Right lobe of liver (tissue), 4 donors: ENCODE results near the gene SEMA4D.

Experiments
- POLR2A ChIP-seq: fragments of 450-650 bp; IDR thresholded peaks from one replicate; pipeline ENCODE4 v1.6.1; 2017; ENCODE audit warnings: antibody characterized with exemption, mild to moderate bottlenecking
- TF ChIP-seq, protein P1 (sequence below), 4 donors: fragments of 200-600 bp in 3 of 4; fragments of 450-650 bp in 1 of 4; IDR thresholded peaks; one replicate each; pipeline versions ENCODE4 v1.5.1 to v1.8.0; 2016 to 2022; ENCODE audit warnings: antibody characterized with exemption in 4 of 4, mild to moderate bottlenecking in 2 of 4
- donor health status: DM: no; HTN: no; CAD: no.
- donor health status: DM: no; HTN: no; CAD: no.
- donor health status: DM: no; HTN: yes; CAD: no.

DNA sequence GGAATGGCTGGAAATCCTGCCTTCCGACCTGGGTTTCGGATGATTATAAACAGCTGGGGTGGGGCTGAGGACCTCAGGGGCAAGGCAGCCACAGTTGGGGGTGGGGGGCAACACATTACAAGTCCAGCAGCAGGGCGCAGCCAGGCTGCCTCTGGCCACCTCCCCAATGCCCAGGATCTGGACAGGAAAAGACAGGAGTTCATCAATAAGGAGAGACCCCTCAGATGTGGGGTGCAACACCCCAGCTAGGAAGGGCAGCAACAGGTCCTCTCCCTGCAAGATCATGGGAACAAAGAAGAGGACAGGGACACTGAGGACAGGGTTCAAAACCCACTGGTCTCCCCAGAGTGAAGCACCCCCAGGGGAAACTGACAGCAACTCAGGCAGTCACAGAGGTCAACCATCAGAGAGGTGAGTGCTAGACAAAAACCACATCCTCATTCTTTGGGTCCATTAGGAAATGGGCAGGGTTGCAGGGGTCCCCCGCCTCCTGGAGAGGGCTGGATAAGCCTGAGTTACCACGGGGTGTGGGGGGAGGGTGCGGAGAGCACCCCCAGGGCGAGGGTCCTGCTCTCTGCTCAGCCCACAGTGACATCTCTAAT, 33.5 kb downstream of the SEMA4D start:
- no peak for TF ChIP-seq POLR2A
- TF ChIP-seq, protein P1, sequence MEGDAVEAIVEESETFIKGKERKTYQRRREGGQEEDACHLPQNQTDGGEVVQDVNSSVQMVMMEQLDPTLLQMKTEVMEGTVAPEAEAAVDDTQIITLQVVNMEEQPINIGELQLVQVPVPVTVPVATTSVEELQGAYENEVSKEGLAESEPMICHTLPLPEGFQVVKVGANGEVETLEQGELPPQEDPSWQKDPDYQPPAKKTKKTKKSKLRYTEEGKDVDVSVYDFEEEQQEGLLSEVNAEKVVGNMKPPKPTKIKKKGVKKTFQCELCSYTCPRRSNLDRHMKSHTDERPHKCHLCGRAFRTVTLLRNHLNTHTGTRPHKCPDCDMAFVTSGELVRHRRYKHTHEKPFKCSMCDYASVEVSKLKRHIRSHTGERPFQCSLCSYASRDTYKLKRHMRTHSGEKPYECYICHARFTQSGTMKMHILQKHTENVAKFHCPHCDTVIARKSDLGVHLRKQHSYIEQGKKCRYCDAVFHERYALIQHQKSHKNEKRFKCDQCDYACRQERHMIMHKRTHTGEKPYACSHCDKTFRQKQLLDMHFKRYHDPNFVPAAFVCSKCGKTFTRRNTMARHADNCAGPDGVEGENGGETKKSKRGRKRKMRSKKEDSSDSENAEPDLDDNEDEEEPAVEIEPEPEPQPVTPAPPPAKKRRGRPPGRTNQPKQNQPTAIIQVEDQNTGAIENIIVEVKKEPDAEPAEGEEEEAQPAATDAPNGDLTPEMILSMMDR (IDR thresholded peaks at IDR 0.05), result no peak
